Measurements from ENCODE around the gene YTHDF1.

- no peak for TF ChIP-seq CTCF (IDR thresholded peaks at IDR 0.05)
- TF ChIP-seq POLR2A (IDR thresholded peaks at IDR 0.05; ENCODE audit: low read depth): no peak
- TF ChIP-seq POLR2AphosphoS5 (IDR thresholded peaks at IDR 0.05): no peak
- TF ChIP-seq EP300 (IDR thresholded peaks at IDR 0.05): no peak
These were observed 41.7 kb upstream of the YTHDF1 start for GRCh38 chr20:63257629-63258028.

Measured in esophagus muscularis mucosa (tissue), 4 donors.